ENCODE data around the gene OLFM2. TPM values are rescaled to one million over a fixed set of nuclear protein-coding genes. Genes with fewer than 3 reads are reported as not detected.

OLFM2 gene
- total RNA-seq, 1 experiment from 2014 or later: 9.7 TPM

DNA sequence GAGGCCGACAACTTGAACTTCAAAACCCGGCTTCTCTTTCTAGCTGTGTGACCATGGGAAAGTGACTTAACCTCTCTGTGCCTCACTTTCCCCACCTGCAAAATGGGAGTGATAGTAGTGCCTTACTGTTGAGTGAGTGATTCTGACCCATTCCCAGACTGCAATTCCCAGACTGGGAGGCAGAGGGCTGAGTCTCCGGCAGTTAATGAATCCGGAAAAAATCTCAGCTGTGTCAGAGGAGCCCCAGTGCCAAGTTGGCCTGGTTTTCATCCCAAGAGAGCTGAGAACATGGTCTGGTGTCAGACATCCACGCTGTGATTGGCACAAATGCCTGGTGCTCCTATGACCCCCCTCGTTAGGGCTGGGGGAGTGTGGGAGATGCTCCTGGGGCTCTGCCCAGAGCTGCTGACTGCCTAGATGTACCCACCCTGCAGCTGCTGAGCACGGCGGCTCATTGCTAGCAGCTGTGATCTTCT, 51.2 kb downstream of the OLFM2 start:
- no peak for ATAC-seq
- BruUV-seq (replicated peaks): no TSS peak

DNA sequence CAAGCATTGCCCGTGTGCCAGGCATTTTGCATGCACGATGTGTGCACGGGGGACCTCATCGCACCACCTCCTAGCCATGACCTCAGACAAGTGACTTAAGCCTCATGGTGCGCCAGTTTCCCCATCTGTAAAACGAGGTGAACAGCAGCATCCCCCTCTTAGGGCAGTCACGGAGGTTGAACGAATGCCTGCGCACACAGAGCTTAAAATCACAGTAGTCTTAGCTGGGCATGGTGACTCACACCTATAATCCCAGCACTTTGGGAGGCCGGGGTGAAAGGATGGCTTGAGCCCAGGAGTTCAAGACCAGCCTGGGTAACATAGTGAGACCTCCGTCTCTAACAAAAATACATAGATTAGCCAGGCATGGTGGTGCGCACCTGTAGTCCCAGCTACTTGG, 52.6 kb downstream of the OLFM2 start:
- DNase-seq (ENCODE audit: low read depth, low spot score) (no peak), ATAC-seq (peak; percentile 68)
- Histone ChIP-seq H3K4me1 (ENCODE audit: control insufficient read depth, insufficient read depth, low read length) (0 out of 2 replicates have a peak, but pooled peaks cover 3% of the 10 kb centered on the region), H3K4me3 (ENCODE audit: low read depth in 2 of 2, low read length in 2 of 2) (no peak overlapping the region), H3K27ac (ENCODE audit: low read length) (no peak overlapping the region), H3K9me3 (ENCODE audit: control insufficient read depth, insufficient read depth, low read depth, low read length) (no peaks in the 10 kb centered on the region), H3K36me3 (ENCODE audit: control insufficient read depth, insufficient read depth, low read length) (no peaks in the 10 kb centered on the region), H3K27me3 (ENCODE audit: control insufficient read depth, insufficient read depth, low read length) (no peaks in the 10 kb centered on the region)
- no TSS peak for BruUV-seq (replicated peaks)
- ChIA-PET CTCF (interaction anchor here (0.7 kb wide), 1 partner anchor 77 kb away, joined by 3 read pairs; no protein-coding TSS in a partner anchor), POLR2A (no interaction called here)
- no peak for TF ChIP-seq TCF7L2 (IDR thresholded peaks at IDR 0.05; ENCODE audit: low read depth, low read length)
- TF ChIP-seq POLR2AphosphoS5 (IDR thresholded peaks at IDR 0.05; ENCODE audit: low read depth, low read length): no peak
- no peak for TF ChIP-seq SIN3A (IDR thresholded peaks at IDR 0.05; ENCODE audit: borderline replicate concordance, insufficient read depth, low read depth, low read length)
- TF ChIP-seq, protein P1, sequence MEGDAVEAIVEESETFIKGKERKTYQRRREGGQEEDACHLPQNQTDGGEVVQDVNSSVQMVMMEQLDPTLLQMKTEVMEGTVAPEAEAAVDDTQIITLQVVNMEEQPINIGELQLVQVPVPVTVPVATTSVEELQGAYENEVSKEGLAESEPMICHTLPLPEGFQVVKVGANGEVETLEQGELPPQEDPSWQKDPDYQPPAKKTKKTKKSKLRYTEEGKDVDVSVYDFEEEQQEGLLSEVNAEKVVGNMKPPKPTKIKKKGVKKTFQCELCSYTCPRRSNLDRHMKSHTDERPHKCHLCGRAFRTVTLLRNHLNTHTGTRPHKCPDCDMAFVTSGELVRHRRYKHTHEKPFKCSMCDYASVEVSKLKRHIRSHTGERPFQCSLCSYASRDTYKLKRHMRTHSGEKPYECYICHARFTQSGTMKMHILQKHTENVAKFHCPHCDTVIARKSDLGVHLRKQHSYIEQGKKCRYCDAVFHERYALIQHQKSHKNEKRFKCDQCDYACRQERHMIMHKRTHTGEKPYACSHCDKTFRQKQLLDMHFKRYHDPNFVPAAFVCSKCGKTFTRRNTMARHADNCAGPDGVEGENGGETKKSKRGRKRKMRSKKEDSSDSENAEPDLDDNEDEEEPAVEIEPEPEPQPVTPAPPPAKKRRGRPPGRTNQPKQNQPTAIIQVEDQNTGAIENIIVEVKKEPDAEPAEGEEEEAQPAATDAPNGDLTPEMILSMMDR (IDR thresholded peaks at IDR 0.05): no peak
- TF ChIP-seq, protein P2, sequence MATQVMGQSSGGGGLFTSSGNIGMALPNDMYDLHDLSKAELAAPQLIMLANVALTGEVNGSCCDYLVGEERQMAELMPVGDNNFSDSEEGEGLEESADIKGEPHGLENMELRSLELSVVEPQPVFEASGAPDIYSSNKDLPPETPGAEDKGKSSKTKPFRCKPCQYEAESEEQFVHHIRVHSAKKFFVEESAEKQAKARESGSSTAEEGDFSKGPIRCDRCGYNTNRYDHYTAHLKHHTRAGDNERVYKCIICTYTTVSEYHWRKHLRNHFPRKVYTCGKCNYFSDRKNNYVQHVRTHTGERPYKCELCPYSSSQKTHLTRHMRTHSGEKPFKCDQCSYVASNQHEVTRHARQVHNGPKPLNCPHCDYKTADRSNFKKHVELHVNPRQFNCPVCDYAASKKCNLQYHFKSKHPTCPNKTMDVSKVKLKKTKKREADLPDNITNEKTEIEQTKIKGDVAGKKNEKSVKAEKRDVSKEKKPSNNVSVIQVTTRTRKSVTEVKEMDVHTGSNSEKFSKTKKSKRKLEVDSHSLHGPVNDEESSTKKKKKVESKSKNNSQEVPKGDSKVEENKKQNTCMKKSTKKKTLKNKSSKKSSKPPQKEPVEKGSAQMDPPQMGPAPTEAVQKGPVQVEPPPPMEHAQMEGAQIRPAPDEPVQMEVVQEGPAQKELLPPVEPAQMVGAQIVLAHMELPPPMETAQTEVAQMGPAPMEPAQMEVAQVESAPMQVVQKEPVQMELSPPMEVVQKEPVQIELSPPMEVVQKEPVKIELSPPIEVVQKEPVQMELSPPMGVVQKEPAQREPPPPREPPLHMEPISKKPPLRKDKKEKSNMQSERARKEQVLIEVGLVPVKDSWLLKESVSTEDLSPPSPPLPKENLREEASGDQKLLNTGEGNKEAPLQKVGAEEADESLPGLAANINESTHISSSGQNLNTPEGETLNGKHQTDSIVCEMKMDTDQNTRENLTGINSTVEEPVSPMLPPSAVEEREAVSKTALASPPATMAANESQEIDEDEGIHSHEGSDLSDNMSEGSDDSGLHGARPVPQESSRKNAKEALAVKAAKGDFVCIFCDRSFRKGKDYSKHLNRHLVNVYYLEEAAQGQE (IDR thresholded peaks at IDR 0.05; ENCODE audit: insufficient read depth in 1 of 2, low read depth in 2 of 2, low read length in 1 of 2): no peak
- intact Hi-C loops (cut with micrococcal nuclease; ENCODE audit: unreplicated experiment): no loop called here
- in situ Hi-C loops (cut with HindIII; ENCODE audit: low pct_unique_long_range_greater_than_20kb, low sequenced_read_pairs): no loop called here

More for the DNA sequence above, 51.2 kb downstream of the OLFM2 start:
- in situ Hi-C loops (cut with HindIII; ENCODE audit: low pct_unique_long_range_greater_than_20kb, low sequenced_read_pairs) (no loop called here), intact Hi-C loops (cut with micrococcal nuclease; ENCODE audit: unreplicated experiment) (no loop called here)
- Histone ChIP-seq H3K4me1 (ENCODE audit: control insufficient read depth, insufficient read depth, low read length) (0 out of 2 replicates have a peak, but pooled peaks cover 3% of the 10 kb centered on the region), H3K36me3 (ENCODE audit: control insufficient read depth, insufficient read depth, low read length) (no peaks in the 10 kb centered on the region), H3K9me3 (ENCODE audit: control insufficient read depth, insufficient read depth, low read depth, low read length) (no peaks in the 10 kb centered on the region), H3K27me3 (ENCODE audit: control insufficient read depth, insufficient read depth, low read length) (no peaks in the 10 kb centered on the region), H3K27ac (ENCODE audit: low read length) (no peak overlapping the region), H3K4me3 (ENCODE audit: low read depth in 2 of 2, low read length in 2 of 2) (no peak overlapping the region)
- ChIA-PET CTCF (no interaction called here), POLR2A (no interaction called here)
- DNase-seq (ENCODE audit: low read depth, low spot score): no peak
- TF ChIP-seq POLR2AphosphoS5 (IDR thresholded peaks at IDR 0.05; ENCODE audit: low read depth, low read length) (no peak), TCF7L2 (IDR thresholded peaks at IDR 0.05; ENCODE audit: low read depth, low read length) (no peak), SIN3A (IDR thresholded peaks at IDR 0.05; ENCODE audit: borderline replicate concordance, insufficient read depth, low read depth, low read length) (no peak)
- TF ChIP-seq, protein P2 (IDR thresholded peaks at IDR 0.05; ENCODE audit: insufficient read depth in 1 of 2, low read depth in 2 of 2, low read length in 1 of 2): no peak
